Stomach (tissue), 9 donors: ENCODE data around the gene CEP112. TPM values are rescaled to one million over a fixed set of nuclear protein-coding genes. Genes with fewer than 3 reads are reported as not detected.
"Not testable (repeated sequence)": the region's sequence is repeated elsewhere in the genome, so short reads cannot be mapped to it uniquely, and the experiment has no call there.

Source experiments
- DNase-seq, 2 donors: peaks; one replicate each; pipeline versions ENCODE4 v3.0.0 to v3.0.0-alpha.2; 2013 to 2019
- H3K27ac ChIP-seq, 5 donors: fragments of 200-600 bp in 4 of 5; sonication (generic) in 4 of 5; one replicate each; pipeline ENCODE4 v1.5.1; 2013 to 2019; ENCODE audit warnings: mild to moderate bottlenecking in 1 of 5, moderate library complexity in 1 of 5
- H3K27me3 ChIP-seq, 3 donors: fragments of 200-600 bp; sonication (generic); one replicate each; pipeline ENCODE4 v1.5.1; 2017 to 2019; ENCODE audit warnings: mixed run types in 1 of 3
- H3K36me3 ChIP-seq, 4 donors: fragments of 200-600 bp; sonication (generic); 1 replicate in 3 of 4; 2 replicates in 1 of 4; pipeline ENCODE4 v1.5.1; 2016 to 2019
- H3K4me1 ChIP-seq, 4 donors: fragments of 200-600 bp; sonication (generic); one replicate each; pipeline ENCODE4 v1.5.1; 2016 to 2019
- H3K4me3 ChIP-seq, 4 donors: fragments of 200-600 bp; sonication (generic) in 3 of 4; one replicate each; pipeline ENCODE4 v1.5.1; 2016 to 2019; ENCODE audit warnings: mild to moderate bottlenecking in 1 of 4
- H3K9me3 ChIP-seq, 4 donors: fragments of 200-600 bp; sonication (generic); one replicate each; pipeline ENCODE4 v1.5.1; 2016 to 2019
- CTCF ChIP-seq, 7 experiments: fragments of 450-650 bp in 4 of 7; fragments of 200-600 bp in 3 of 7; sonication (generic) in 3 of 7; IDR thresholded peaks; one replicate each; pipeline ENCODE4 v1.5.1; 2016 to 2019; ENCODE audit warnings: antibody characterized with exemption in 7 of 7, control low read depth in 2 of 7, mild to moderate bottlenecking in 1 of 7
- EP300 ChIP-seq: sonication (generic); formaldehyde crosslinking; IDR thresholded peaks from one replicate; pipeline ENCODE4 v1.6.1; 2017; ENCODE audit warnings: antibody characterized with exemption
- POLR2A ChIP-seq, 4 donors: fragments of 450-650 bp; IDR thresholded peaks; one replicate each; pipeline ENCODE4 v1.6.1; 2016; ENCODE audit warnings: antibody characterized with exemption in 4 of 4, control low read depth in 2 of 4, mild to moderate bottlenecking in 1 of 4, moderate library complexity in 1 of 4
- POLR2AphosphoS5 ChIP-seq, 3 donors: sonication (generic); formaldehyde crosslinking; IDR thresholded peaks; one replicate each; pipeline ENCODE4 v1.6.1; 2016; ENCODE audit warnings: antibody characterized with exemption in 3 of 3
- WGBS, 5 donors: extraction: QIAGEN DNeasy Blood & Tissue Kit in 3 of 5; methylation state at CpG; one replicate each; pipeline versions ENCODE4 v1.1.5 to v1.1.7; 2013 to 2018; 5-methylcytosine and 5-hydroxymethylcytosine counted together
- intact Hi-C: fragments of 100-400 bp; cut with DNase I; formaldehyde crosslinking; loops from one replicate; pipeline ENCODE4 v1.15.1; 2023; ENCODE audit warnings: low total_unique reads
- polyA plus RNA-seq, 3 donors: library from polyadenylated mRNA; stranded (reverse); fragments of 200-250 nt; gene quantifications; one replicate each; pipeline ENCODE4 v1.2.3, GENCODE V29; 2013
- total RNA-seq, 5 donors: library from RNA; depleted of rRNA; stranded (reverse); fragments of >200 nt; gene quantifications; one replicate each; pipeline versions ENCODE4 v1.1.0 to v1.2.3, GENCODE V29; 2014 to 2016
- donor health status: healthy with polysubstance abuse.
- donor health status: Bipolar disorder and iron deficiency.
- donor health status: healthy.

Gene CEP112
- total and polyA plus RNA-seq, 8 donors: 3.5 to 108 (median 13.3) TPM

- Histone ChIP-seq H3K9me3 (no peaks in the 10 kb centered on the region), H3K4me3 (no peak overlapping the region), H3K36me3 (no peaks in the 10 kb centered on the region), H3K27me3 (no peaks in the 10 kb centered on the region), H3K4me1 (no peaks in the 10 kb centered on the region), H3K27ac (no peak overlapping the region)
- intact Hi-C loops: no loop called here
- peak in 1 of 2 donors; percentile 81 for DNase-seq
- no peak for TF ChIP-seq EP300
- peak in 5 of 7 experiments; percentile 34 to 70 (median 52) for TF ChIP-seq CTCF (IDR thresholded peaks at IDR 0.05)
Measured at GRCh38 chr17:66165537-66166123, 26.3 kb downstream of the CEP112 start.

GRCh38 chr17:66155055-66155454 lies 36.9 kb downstream of the CEP112 start:
- H3K27me3 ChIP-seq, DNase-seq, intact Hi-C loops, H3K27ac ChIP-seq, H3K4me3 ChIP-seq, H3K4me1 ChIP-seq: not testable (repeated sequence)
- whole genome bisulfite sequencing, 5 donors: 87 to 93% (median 89%) methylated on average over 4 of the region's 4 CpGs; no CpG with 5 or more reads in 1 of the 5 donors
- peaks cover 0 to 12% (median 0%) of the 10 kb centered on the region in 4 donors for H3K36me3 ChIP-seq
- peaks cover 0 to 11% (median 4%) of the 10 kb centered on the region in 4 donors for H3K9me3 ChIP-seq

GRCh38 chr17:66152756-66153155 lies 39.2 kb downstream of the CEP112 start:
- DNase-seq: no peak
- Histone ChIP-seq H3K9me3 (peaks cover 0 to under 1% (median 0%) of the 10 kb centered on the region in 4 donors), H3K27ac (no peak overlapping the region), H3K4me1 (no peaks in the 10 kb centered on the region), H3K36me3 (peaks cover 0 to 9% (median 0%) of the 10 kb centered on the region in 4 donors), H3K4me3 (no peak overlapping the region), H3K27me3 (no peaks in the 10 kb centered on the region)
- intact Hi-C loops: no loop called here
- WGBS, 5 donors: 39 to 94% (median 93%) methylated on average over 2 of the region's 2 CpGs
- TF ChIP-seq EP300: no peak
- TF ChIP-seq POLR2A (IDR thresholded peaks at IDR 0.05): no peak
- TF ChIP-seq POLR2AphosphoS5 (IDR thresholded peaks at IDR 0.05): no peak
- TF ChIP-seq CTCF (IDR thresholded peaks at IDR 0.05): no peak

DNA sequence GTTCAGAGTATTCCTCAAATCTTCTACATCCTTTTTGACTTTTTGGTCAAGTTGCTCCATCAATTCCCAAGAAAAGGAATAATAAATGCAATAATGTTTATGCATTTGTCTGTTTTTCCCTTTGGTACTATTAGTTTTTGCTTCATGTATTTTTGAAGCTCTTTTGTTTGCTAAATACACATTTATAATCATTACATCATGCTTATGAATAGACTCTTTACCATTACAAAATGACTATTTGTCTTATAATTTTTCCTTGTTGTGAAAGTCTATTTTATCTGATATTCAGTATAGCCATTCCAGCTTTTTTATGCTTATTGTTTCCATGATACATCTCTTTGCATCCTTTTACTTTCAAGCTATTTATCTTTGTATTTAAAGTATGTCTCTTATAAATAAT lies 41.2 kb downstream of the CEP112 start:
- no peak for DNase-seq
- Histone ChIP-seq H3K36me3 (peaks cover 0 to 2% (median 0%) of the 10 kb centered on the region in 4 donors), H3K4me1 (no peaks in the 10 kb centered on the region), H3K27me3 (no peaks in the 10 kb centered on the region), H3K27ac (no peak overlapping the region), H3K9me3 (no peaks in the 10 kb centered on the region), H3K4me3 (no peak overlapping the region)
- intact Hi-C loops: no loop called here
- TF ChIP-seq POLR2AphosphoS5 (IDR thresholded peaks at IDR 0.05): no peak
- TF ChIP-seq CTCF (IDR thresholded peaks at IDR 0.05): no peak
- TF ChIP-seq EP300: no peak
- TF ChIP-seq POLR2A (IDR thresholded peaks at IDR 0.05): no peak

GRCh38 chr17:66149562-66149961 lies 42.4 kb downstream of the CEP112 start:
- no peak overlapping the region for H3K27ac ChIP-seq
- intact Hi-C loops: no loop called here
- no peaks in the 10 kb centered on the region for H3K27me3 ChIP-seq
- TF ChIP-seq CTCF (IDR thresholded peaks at IDR 0.05): no peak
- TF ChIP-seq POLR2A (IDR thresholded peaks at IDR 0.05): no peak
- TF ChIP-seq EP300: no peak
- TF ChIP-seq POLR2AphosphoS5 (IDR thresholded peaks at IDR 0.05): no peak
- no peak overlapping the region for H3K4me3 ChIP-seq
- no peak for DNase-seq
- no peaks in the 10 kb centered on the region for H3K9me3 ChIP-seq
- H3K36me3 ChIP-seq: no peaks in the 10 kb centered on the region
- no peaks in the 10 kb centered on the region for H3K4me1 ChIP-seq
